Activated B cell treated with CpG ODN at 0.5 μM for 24 hours (primary cell): ENCODE results near the gene SENP8. TPM values are rescaled to one million over a fixed set of nuclear protein-coding genes. Genes with fewer than 3 reads are reported as not detected.

Experiments
- ATAC-seq: fragments of 200-7000 bp; cut with Tn5 transposase; one replicate; pipeline ENCODE4 v1.10.0; 2021; ENCODE audit warnings: low read depth, mild to moderate bottlenecking, moderate library complexity
- CTCF ChIA-PET: fragments of 350-600 bp; sonication (Branson Sonifier 250); formaldehyde crosslinking; loops from one replicate; lab custom pipeline; 2021; ENCODE audit warnings: antibody characterized with exemption; lab: Charles Lee
- POLR2A ChIA-PET: fragments of 350-600 bp; sonication (Branson Sonifier 250); formaldehyde crosslinking; loops from one replicate; lab custom pipeline; 2021; ENCODE audit warnings: antibody characterized with exemption; lab: Charles Lee
- DNase-seq: peaks from one replicate; pipeline ENCODE4 v3.0.0; 2022
- H3K27ac Mint-ChIP-seq: one replicate; pipeline ENCODE4 v1.8.0; 2020; ENCODE audit warnings: mixed read lengths
- H3K27me3 Mint-ChIP-seq: one replicate; pipeline ENCODE4 v1.8.0; 2021; ENCODE audit warnings: mixed read lengths
- H3K36me3 Mint-ChIP-seq: one replicate; pipeline ENCODE4 v1.8.0; 2021; ENCODE audit warnings: low read depth, mixed read lengths
- H3K4me1 Mint-ChIP-seq: one replicate; pipeline ENCODE4 v1.8.0; 2021; ENCODE audit warnings: mixed read lengths
- H3K4me3 Mint-ChIP-seq: one replicate; pipeline ENCODE4 v1.8.0; 2020; ENCODE audit warnings: mild to moderate bottlenecking, mixed read lengths
- H3K9me3 Mint-ChIP-seq: one replicate; pipeline ENCODE4 v1.8.0; 2020; ENCODE audit warnings: mixed read lengths
- intact Hi-C: fragments of 100-400 bp; cut with micrococcal nuclease; formaldehyde crosslinking; loops from one replicate; pipeline ENCODE4 v1.15.1; 2024
- total RNA-seq: library from RNA; stranded (reverse); gene quantifications from 2 replicates; pipeline ENCODE4 v1.2.3, GENCODE V29; 2022
- TF ChIP-seq, protein P1 (sequence below): fragments of 200-600 bp; IDR thresholded peaks from one replicate; pipeline ENCODE4 v1.8.0; 2022; ENCODE audit warnings: antibody characterized with exemption, mild to moderate bottlenecking

Gene SENP8
- total RNA-seq, 1 donor from 2014 or later = 1.1 TPM

DNA sequence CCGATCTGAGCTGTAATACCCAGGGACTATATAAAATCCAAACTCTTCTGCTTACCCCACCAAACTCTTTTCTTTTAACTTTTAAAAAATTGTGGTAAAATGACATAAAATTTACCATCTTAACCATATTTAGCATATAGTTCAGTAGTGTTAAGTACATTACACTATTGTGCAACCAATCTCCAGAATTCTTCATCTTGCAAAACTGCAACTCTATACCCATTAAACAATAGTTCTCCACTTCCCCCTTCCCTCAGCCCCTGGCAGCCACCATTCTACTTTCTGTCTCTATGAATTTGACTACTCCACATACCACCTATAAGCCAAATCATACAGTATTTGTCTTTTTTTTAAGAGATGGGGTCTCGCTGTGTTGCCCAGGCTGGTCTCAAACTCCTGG is 38.7 kb downstream of the SENP8 start:
- intact Hi-C loops = loop anchor here (1.0 to 10.0 kb wide), 5 partner anchors 114 to 712 kb away; no protein-coding TSS in a partner anchor
- Mint-ChIP-seq H3K36me3 (no peaks in the 10 kb centered on the region), H3K9me3 (no peaks in the 10 kb centered on the region), H3K4me3 (no peak overlapping the region), H3K4me1 (peaks cover 6% of the 10 kb centered on the region), H3K27me3 (no peaks in the 10 kb centered on the region), H3K27ac (no peak overlapping the region)
- ChIA-PET POLR2A (no interaction called here), CTCF (interaction anchor here (0.9 to 2.8 kb wide), 8 partner anchors 282 to 707 kb away, joined by 3 to 50 read pairs (median 10); no protein-coding TSS in a partner anchor)
- DNase-seq (no peak), ATAC-seq (no peak)
- TF ChIP-seq, protein P1, sequence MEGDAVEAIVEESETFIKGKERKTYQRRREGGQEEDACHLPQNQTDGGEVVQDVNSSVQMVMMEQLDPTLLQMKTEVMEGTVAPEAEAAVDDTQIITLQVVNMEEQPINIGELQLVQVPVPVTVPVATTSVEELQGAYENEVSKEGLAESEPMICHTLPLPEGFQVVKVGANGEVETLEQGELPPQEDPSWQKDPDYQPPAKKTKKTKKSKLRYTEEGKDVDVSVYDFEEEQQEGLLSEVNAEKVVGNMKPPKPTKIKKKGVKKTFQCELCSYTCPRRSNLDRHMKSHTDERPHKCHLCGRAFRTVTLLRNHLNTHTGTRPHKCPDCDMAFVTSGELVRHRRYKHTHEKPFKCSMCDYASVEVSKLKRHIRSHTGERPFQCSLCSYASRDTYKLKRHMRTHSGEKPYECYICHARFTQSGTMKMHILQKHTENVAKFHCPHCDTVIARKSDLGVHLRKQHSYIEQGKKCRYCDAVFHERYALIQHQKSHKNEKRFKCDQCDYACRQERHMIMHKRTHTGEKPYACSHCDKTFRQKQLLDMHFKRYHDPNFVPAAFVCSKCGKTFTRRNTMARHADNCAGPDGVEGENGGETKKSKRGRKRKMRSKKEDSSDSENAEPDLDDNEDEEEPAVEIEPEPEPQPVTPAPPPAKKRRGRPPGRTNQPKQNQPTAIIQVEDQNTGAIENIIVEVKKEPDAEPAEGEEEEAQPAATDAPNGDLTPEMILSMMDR = no peak

DNA sequence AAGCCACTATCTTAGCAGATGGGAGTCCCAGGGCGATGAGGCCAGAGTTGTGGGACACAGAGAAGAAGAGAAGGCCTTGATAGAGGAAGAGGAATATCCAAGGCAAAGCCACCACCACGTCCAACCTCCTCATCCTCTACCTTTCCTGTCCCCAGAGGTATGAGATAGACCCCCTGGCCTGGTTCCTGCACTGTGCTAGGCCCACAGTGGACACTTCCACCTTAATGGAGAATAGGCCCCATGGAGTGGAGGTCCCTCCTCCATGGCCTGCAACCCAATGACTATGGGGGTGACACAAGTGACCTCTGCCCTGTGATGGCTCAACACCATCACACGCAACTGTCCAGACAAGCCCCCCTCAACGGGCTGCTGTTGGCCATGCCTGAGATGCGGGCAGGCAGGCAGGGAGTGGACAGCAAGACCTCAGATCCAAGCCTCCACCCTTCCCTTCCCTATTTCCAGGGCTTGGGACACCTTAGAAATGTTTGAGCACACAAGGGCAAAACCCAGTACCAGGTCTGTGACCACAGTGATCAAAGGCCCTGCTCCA is 42.6 kb downstream of the SENP8 start:
- H3K36me3 Mint-ChIP-seq = no peaks in the 10 kb centered on the region
- no peak overlapping the region for H3K4me3 Mint-ChIP-seq
- TF ChIP-seq, protein P1 = no peak
- ATAC-seq (no peak), DNase-seq (no peak)
- ChIA-PET CTCF (no interaction called here), POLR2A (no interaction called here)
- intact Hi-C loops = no loop called here
- H3K27me3 Mint-ChIP-seq = no peaks in the 10 kb centered on the region
- H3K27ac Mint-ChIP-seq = no peak overlapping the region
- H3K4me1 Mint-ChIP-seq = peaks cover 2% of the 10 kb centered on the region
- no peaks in the 10 kb centered on the region for H3K9me3 Mint-ChIP-seq

DNA sequence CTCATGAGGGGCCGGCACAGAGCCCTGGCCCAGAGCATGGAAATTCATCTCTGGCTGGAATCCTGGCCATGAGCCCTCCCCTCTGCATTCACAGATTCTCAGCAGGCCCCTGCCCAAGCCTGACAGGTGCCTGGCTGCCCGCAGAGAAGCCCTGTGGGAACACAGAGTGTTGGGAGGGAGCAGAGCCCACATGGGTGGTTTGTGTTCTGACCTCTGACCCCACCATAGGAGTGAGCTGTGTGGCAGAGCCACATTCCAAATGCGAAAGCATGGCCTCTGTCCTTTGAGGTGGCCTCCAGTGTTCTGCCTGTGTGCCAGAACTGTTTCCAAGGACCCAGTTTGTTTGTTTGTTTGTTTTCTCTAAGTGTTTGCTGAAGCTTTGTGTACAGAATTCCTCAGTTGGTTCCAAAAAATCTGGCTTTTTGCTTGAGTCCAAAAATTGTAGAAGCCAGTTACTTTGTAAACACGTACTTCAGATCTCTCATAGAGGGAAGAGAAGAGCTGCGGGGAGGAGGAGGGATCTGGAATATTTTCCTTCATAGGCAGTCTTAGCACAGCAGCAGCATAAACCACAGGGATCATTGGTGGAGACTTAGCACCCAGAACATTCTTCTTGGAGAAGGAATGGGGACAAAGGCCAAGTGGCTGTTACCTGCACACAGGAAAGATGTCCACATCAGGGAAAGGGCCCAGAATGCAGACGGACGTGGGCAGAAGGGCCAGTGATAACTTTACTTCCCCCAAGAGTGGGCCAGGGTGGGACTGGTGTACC is 43.3 kb downstream of the SENP8 start:
- Mint-ChIP-seq H3K27me3 (peaks cover 3% of the 10 kb centered on the region), H3K9me3 (no peaks in the 10 kb centered on the region), H3K4me1 (no peaks in the 10 kb centered on the region), H3K4me3 (no peak overlapping the region), H3K27ac (no peak overlapping the region), H3K36me3 (no peaks in the 10 kb centered on the region)
- intact Hi-C loops = no loop called here
- POLR2A ChIA-PET = no interaction called here
- DNase-seq (no peak), ATAC-seq (no peak)
- TF ChIP-seq, protein P1 = no peak
- CTCF ChIA-PET = no interaction called here

DNA sequence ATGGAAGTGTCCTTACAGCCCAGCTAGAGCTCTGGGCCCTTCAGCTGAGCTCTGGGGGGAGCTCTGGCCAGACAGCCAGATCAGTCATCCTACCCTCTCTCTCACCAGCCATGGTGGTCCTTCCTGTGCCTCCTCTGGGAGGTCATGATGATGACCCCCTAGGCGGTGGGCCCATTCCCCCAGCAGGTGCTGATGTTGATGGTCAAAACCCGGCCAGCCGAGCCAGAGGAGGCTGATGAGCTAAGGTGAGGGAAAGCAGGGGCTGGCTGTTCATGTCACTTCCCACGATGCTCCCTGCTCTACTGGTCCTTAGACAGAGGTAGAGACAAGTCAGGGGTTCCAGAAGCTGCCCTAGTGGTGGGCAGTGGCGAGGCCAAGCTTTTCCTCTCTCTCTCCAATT is 44.4 kb downstream of the SENP8 start:
- intact Hi-C loops = no loop called here
- Mint-ChIP-seq H3K4me3 (no peak overlapping the region), H3K27me3 (peaks cover 3% of the 10 kb centered on the region), H3K4me1 (no peaks in the 10 kb centered on the region), H3K9me3 (no peaks in the 10 kb centered on the region), H3K36me3 (no peaks in the 10 kb centered on the region), H3K27ac (no peak overlapping the region)
- TF ChIP-seq, protein P1 = no peak
- CTCF ChIA-PET = interaction anchor here (0.6 kb wide), 1 partner anchor 906 kb away, joined by 5 read pairs; no protein-coding TSS in a partner anchor
- no peak for ATAC-seq
- POLR2A ChIA-PET = no interaction called here
- DNase-seq = no peak

DNA sequence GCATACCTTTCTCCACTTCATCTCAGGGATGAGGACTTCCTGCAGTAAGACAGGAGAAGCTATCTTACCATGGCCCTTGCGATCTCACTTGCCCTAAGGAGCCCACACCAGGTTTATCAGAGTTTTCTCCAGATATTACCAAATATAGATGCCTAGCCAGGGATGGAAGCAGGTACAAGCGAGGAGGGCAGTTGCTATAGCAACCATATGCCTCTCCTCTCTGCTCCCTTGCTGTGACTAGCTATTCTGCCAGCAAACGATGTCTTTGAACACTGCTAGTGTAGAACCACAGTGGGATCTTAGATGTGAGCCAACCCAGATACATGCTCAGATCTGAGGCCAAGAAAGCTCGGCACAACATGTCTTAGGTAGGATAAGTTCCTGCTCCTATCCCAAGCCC is 45.5 kb downstream of the SENP8 start:
- ChIA-PET CTCF (no interaction called here), POLR2A (interaction anchor here (0.7 kb wide), 1 partner anchor 256 kb away, joined by 3 read pairs; no protein-coding TSS in a partner anchor)
- TF ChIP-seq, protein P1 = no peak
- no peak for DNase-seq
- Mint-ChIP-seq H3K27ac (no peak overlapping the region), H3K9me3 (no peaks in the 10 kb centered on the region), H3K4me3 (no peak overlapping the region), H3K4me1 (no peaks in the 10 kb centered on the region), H3K27me3 (peaks cover 6% of the 10 kb centered on the region), H3K36me3 (no peaks in the 10 kb centered on the region)
- intact Hi-C loops = no loop called here
- ATAC-seq = no peak
